Measurements from ENCODE around the gene ROR1.

The ROR1 gene

DNA sequence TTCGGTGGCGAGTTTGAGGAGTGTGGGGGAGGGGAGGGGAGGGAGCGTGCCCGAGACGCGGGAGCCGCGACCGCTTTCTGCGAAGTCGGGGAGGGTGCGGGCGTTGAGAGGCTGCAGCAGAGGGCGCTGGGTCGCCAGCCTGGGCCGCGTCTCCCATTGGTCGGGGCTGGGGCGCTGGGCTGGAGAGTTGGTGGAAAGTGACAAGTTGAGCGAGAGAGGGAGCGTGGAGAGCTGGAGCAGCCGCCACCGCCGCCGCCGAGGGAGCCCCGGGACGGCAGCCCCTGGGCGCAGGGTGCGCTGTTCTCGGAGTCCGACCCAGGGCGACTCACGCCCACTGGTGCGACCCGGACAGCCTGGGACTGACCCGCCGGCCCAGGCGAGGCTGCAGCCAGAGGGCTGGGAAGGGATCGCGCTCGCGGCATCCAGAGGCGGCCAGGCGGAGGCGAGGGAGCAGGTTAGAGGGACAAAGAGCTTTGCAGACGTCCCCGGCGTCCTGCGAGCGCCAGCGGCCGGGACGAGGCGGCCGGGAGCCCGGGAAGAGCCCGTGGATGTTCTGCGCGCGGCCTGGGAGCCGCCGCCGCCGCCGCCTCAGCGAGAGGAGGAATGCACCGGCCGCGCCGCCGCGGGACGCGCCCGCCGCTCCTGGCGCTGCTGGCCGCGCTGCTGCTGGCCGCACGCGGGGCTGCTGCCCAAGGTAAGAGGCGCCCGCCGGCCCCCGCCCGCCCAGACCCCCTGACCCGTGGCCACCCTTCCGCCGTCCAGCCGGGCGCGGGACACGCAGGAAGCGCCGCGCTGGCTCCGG is at the start of gene ROR1:
TSS of gene ROR1 (plus strand) at position 203 of the 802 bp plus-strand sequence.
- DNase-seq = peak; percentile 60

DNA sequence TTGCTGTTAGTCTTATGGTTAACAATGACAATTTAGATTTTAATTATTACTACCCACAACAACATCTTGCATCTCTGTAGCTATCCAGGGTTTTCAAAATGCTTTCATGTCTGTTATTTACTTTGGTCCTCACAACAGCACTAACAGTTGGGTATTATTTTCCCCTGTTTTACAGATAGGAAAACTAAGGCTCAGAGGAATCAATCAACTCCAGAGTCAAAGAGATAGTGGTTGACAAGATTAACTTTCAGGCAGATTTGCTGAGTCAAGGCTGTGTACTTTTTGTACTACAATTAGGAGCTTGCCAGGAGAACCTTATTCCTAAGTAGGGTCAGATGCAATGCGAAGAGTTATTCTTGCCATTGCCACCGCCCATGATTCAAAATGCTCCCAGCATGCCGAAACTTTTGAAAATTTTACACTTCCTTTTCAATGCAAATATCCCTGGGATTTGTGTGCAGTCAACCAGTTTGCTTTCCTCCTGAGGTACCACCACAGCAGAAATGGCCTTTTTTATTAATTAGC is 49.4 kb upstream of the ROR1 start:
- no peak for DNase-seq

DNA sequence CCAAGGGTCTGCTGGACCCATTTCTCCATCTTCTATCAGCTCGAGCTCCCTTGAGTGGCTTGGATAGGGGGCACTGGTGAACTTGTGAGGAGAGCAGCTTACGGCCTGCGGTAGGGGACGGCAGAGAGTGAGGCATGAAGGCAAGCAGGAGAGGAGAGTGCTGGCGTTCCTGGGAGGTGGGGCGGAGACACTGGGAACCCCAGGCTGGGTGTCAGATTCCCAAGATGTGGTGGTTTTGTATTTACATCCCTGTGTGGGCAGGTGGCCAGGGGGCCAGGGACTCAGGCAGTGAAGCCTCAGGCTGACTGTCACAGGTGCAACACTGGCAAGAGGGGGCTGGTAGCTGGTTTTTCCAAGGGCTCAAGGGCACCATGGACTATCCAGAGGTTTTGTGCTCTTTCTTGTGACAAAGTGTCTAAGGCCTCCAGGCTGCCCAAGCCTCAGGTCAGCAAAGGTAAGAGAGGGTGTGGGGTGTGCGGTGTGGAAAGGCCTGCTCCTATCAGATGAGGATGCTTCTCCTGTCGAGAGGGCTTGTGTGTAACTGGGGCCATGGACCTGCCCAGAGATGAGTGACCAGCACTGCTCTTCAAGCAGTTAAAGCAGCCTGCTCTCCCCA is 45.1 kb upstream of the ROR1 start:
- no peak for DNase-seq

GRCh38 chr1:63729227-63729620 is 44.6 kb upstream of the ROR1 start:
- DNase-seq = no peak

DNA sequence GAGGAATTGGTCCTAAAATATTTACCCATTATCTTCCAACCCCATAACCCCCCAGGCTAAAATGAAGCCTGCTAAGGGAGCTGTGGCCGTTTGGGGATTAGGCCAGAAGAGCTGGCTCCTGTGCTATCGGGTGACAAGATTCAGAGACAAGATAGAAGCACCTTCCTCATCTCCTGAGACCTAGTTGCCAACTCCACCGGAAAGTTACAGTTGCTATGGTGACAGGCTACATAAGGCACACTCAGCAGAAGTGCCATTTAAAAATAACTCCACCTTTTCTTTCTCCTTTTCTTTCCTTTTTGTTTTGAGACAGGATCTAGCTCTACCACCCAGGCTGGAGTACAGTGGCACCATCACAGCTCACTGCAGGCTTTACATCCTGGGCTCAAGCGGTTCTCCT is 43.6 kb upstream of the ROR1 start:
- DNase-seq = no peak

- DNase-seq = no peak
Measured at GRCh38 chr1:63731117-63732043, 42.4 kb upstream of the ROR1 start.

GRCh38 chr1:63732666-63733065 is 41.2 kb upstream of the ROR1 start:
- no peak for DNase-seq

DNA sequence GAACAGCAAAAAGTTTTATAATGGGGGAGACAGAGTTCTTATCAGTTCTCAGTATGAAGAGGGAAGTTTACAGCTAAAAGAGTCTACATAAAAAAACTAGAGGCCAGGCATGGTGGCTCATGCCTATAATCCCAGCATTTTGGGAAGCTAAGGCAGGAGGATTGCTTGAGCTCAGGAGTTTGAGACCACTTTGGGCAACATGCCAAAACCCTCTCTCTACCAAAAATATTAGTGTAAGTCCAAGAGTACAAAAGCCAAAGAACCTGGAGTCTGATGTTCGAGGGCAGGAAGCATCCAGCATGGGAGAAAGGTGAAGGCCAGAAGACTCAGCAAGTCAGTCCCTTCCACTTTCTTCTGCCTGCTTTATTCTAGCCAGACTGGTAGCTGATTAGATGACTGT is 35.0 kb upstream of the ROR1 start:
- no peak for DNase-seq

DNA sequence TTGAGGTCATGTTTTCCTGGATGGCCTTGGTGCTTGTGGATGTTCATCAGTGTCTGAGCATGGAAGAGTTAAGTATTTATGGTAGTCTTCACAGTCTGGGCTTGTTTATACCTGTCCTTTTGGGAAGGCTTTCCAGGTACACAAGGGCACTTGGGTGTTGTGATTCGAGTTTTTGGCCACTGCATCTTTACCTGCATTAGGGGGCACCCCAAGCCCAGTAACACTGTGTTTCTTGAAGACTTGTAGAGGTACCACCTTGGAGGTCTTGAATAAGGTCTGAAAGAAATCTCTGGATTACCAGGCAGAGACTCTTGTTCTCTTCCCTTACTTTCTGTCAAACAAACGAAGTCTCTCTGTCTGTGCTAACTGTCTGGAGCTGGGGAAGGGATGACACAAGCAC is 34.4 kb upstream of the ROR1 start:
- DNase-seq = no peak

- no peak for DNase-seq
Measured at GRCh38 chr1:63740432-63740831, 33.4 kb upstream of the ROR1 start.

DNA sequence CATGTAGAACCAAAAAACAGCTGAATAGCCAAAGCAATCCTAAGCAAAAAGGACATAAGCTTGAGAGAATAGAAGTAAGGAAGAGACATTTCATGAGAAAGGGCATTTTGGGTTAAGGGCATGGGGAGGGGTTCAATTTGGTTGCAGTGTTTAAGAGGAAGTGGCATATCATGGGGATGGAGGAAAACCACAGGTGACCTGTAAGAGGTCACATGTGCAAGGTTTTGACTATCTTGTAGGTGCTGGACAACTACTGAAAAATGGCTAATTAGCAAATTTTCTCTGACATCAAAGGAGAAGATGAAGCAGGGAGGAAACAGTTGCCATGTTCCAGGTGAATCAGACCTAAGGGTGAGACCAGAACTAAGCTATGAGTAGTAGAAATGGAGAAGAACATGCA is 31.3 kb upstream of the ROR1 start:
- no peak for DNase-seq

DNA sequence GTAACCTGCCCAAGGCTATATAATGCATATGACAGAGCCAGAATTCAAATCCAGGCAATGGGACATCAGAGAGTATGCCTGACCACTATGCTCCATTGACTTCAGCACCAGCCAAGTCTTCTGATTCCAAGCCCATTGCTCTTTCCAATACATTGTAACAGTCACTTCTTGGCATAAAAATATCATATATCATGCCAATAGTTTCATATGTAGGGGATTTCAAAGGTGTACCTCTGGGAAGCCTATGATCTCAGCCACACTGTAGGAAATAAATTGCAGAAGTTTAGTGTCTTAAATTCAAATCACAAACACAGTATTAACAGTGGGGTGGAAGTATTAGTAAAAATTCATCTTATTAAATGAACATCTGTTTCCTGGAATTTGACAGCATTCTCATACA is 30.0 kb upstream of the ROR1 start:
- no peak for DNase-seq

DNA sequence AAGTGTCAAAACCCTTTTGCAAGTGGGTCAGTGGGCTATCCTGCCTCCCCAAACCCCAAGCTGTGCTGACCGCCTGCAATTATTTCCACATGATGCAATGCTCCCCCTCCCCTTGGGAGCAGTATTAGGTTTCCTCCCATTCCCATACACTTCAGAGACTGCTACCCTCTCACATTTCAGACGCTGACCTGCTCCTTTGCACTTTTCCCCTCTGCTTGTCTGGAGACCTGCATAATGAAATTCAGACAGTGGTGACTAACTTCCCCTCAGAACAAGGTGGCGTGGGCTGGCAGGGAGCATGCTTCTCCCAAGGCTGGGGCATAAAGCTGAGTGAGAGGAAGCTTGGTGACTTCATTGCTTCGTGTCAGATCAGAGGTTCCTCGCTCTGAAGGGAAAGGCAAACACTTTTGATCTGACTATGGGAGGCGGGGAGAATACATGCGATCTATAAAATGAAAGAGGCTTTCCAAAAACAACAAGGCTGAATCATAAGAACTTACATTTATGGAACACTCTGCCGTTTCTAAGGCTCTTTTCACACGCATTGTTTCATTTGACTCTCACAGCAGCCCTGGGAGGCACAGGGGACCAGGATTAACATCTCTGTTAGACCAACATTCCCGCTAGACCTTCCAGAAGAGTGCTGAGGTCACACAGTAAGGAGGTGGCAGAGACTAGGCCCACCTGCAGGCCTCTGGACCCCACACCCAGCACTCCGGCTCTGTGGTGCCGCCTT is 27.5 kb upstream of the ROR1 start:
- DNase-seq = no peak

DNA sequence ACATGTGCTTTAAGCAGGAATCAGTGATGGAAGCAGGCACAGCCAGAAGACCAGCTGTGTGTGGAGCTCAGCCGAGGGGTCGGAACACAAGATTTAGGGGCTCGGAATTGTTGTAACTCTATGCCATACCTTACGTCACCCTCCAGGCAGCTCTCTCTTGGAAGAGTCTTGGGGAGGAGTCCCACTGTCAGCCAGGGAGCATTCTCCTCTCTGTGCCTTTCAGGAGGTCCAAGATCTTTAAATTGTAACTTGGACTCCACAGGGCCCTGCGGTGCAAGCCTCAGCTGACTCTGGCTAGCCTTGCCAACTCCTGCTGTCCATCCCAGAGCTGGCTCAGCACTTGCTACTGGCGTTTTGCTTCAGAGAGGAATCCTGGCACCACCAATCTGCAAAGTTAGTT is 26.4 kb upstream of the ROR1 start:
- no peak for DNase-seq

- no peak for DNase-seq
Measured at GRCh38 chr1:63748046-63748580, 25.7 kb upstream of the ROR1 start.

GRCh38 chr1:63748641-63749040 is 25.2 kb upstream of the ROR1 start:
- no peak for DNase-seq

DNA sequence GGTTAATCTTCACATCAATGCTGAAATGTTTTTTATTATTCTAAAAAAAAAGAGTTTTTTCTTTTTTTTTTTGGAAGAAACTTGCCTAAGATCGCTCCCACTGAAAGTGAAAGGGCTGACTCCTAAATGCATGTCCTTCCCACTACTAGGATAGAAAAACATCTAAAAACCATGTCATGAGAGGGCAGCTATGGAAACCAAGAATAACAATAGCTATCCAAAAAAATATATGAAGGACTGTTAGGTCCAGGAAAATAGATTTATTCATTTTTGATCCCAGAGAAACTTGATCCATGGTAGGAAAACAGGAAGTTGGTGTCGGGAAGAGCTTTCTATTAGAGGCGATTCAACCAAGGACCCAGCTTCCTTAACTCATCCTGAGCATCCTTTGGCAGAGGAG is 23.1 kb upstream of the ROR1 start:
- no peak for DNase-seq

- no peak for DNase-seq
Measured at GRCh38 chr1:63752176-63752575, 21.6 kb upstream of the ROR1 start.

- DNase-seq = no peak
Measured at GRCh38 chr1:63753591-63753990, 20.2 kb upstream of the ROR1 start.

DNA sequence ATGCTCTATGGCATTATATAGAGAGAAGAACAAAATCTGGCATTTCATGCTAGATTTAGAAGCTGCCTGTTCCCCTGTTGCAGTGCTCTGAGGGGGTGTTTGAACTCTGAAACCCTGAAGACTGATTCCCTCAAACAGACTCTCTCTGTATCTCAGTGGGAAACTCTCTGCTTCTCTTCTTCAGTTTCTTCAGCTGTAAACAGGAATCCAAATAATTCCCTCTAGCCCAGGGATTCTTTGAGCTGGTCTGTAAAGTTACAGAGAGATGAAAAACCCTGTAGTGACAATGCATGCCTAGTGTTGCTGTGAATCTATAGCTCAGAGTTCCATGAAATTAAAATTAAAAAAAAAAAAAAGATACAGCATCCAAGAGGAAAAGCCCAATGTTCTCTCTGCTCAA is 17.0 kb upstream of the ROR1 start:
- no peak for DNase-seq

DNA sequence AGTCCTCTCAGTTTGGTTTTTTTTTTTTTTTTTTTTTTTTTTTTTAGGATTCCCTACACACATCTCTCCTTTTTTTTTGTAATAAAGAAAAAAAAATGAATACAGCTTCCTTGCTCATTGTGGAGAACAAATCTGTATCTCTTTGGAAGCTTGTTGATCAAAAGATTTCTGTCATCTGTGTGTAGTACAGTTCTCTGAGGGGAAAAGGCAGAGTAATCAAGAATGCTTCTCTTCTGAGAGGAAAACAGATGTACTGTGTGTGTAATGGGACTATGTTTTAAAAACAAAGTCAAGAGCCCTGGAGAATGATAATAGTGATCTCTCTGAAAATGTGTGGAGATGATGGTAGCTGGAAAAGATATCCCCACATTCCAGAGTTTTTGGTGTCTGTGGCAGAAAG is 16.5 kb upstream of the ROR1 start:
- no peak for DNase-seq

GRCh38 chr1:63758791-63759190 is 15.0 kb upstream of the ROR1 start:
- no peak for DNase-seq

DNA sequence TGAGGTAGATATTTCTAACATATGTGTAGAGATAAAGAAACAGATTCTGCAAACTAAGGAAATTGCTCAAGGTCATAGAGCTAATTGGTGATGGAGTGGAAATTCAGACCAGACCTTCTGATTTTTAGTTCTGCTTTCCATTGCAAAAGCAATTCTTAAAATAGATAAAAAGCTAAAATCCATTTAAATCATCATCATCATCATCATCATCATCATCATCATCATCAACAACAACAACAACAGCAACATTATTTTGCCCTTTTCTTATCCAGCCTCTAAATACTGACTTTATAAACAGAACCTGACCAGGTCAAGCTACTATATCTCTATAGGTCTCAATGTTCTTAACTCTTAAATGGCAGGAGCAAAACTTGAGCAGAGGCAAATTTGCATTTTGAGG is 14.0 kb upstream of the ROR1 start:
- DNase-seq = no peak
